ENCODE results near the gene MMP11.

GRCh38 chr22:23829845-23830372 lies 57.3 kb downstream of the MMP11 start:
- TF ChIP-seq YY1 (IDR thresholded peaks at IDR 0.05; ENCODE audit: extremely low read depth, insufficient replicate concordance, low read depth, low read length) (no peak), CTCF (IDR thresholded peaks at IDR 0.05 in 2 of 3, conservative IDR thresholded peaks at IDR 0.05 in 1 of 3; ENCODE audit: borderline replicate concordance in 1 of 3, insufficient read depth in 1 of 3, low read depth in 2 of 3, low read length in 2 of 3) (no peak), RAD21 (IDR thresholded peaks at IDR 0.05; ENCODE audit: low read depth) (no peak), POLR2AphosphoS5 (IDR thresholded peaks at IDR 0.05; ENCODE audit: low read depth, low read length) (no peak), CBX3 (IDR thresholded peaks at IDR 0.05; ENCODE audit: low read depth) (no peak), TCF7L2 (IDR thresholded peaks at IDR 0.05; ENCODE audit: borderline replicate concordance, extremely low read depth, insufficient read depth, insufficient read length) (no peak), SP1 (IDR thresholded peaks at IDR 0.05; ENCODE audit: low read depth) (no peak), CEBPB (IDR thresholded peaks at IDR 0.05; ENCODE audit: low read depth) (no peak), ZNF274 (IDR thresholded peaks at IDR 0.05; ENCODE audit: low read depth, low read length) (no peak), POLR2A (IDR thresholded peaks at IDR 0.05; ENCODE audit: borderline replicate concordance, extremely low read depth, insufficient read depth, insufficient read length) (no peak), EZH2 (IDR thresholded peaks at IDR 0.05) (no peak), ZBTB33 (IDR thresholded peaks at IDR 0.05; ENCODE audit: extremely low read depth, insufficient replicate concordance, low read length) (no peak), EGR1 (IDR thresholded peaks at IDR 0.05; ENCODE audit: low read depth) (no peak), JUND (IDR thresholded peaks at IDR 0.05) (no peak)

Data from HCT116 (cell line).